Heart right ventricle (tissue), 16 donors: Measurements from ENCODE around the gene IFIT2. TPM values are rescaled to one million over a fixed set of nuclear protein-coding genes. Genes with fewer than 3 reads are reported as not detected.

Experiments used
- ATAC-seq, 8 donors: fragments of 200-7000 bp; cut with Tn5 transposase; one replicate each; pipeline ENCODE4 v1.9.1; 2020; ENCODE audit warnings: mild to moderate bottlenecking in 8 of 8, moderate library complexity in 8 of 8, moderate number of reproducible peaks in 1 of 8
- DNase-seq, 2 donors: peaks; one replicate each; pipeline ENCODE4 v3.0.0-alpha.2; 2020
- H3K27ac ChIP-seq, 10 donors: fragments of 200-600 bp; sonication (generic) in 2 of 10; one replicate each; pipeline versions ENCODE4 v1.5.0 to v1.8.0; 2020 to 2022; ENCODE audit warnings: mild to moderate bottlenecking in 3 of 10
- H3K27me3 ChIP-seq, 7 donors: fragments of 200-600 bp; one replicate each; pipeline ENCODE4 v1.8.0; 2021 to 2022; ENCODE audit warnings: mild to moderate bottlenecking in 2 of 7
- H3K36me3 ChIP-seq, 9 donors: fragments of 200-600 bp; sonication (generic) in 1 of 9; one replicate each; pipeline versions ENCODE4 v1.5.0 to v1.8.0; 2020 to 2022; ENCODE audit warnings: mild to moderate bottlenecking in 2 of 9
- H3K4me1 ChIP-seq, 9 donors: fragments of 200-600 bp; sonication (generic) in 1 of 9; one replicate each; pipeline versions ENCODE4 v1.5.0 to v1.8.0; 2020 to 2022; ENCODE audit warnings: mild to moderate bottlenecking in 4 of 9
- H3K4me3 ChIP-seq, 10 donors: fragments of 200-600 bp; sonication (generic) in 2 of 10; one replicate each; pipeline versions ENCODE4 v1.5.0 to v1.8.0; 2020 to 2022; ENCODE audit warnings: mild to moderate bottlenecking in 7 of 10, moderate library complexity in 2 of 10
- H3K9me3 ChIP-seq, 11 donors: fragments of 200-600 bp in 10 of 11; sonication (generic) in 2 of 11; one replicate each; pipeline versions ENCODE4 v1.5.0 to v1.8.0; 2013 to 2022; ENCODE audit warnings: mild to moderate bottlenecking in 2 of 11, control low read depth in 1 of 11, moderate library complexity in 1 of 11
- CTCF ChIP-seq, 9 donors: fragments of 200-600 bp; sonication (generic) in 2 of 9; IDR thresholded peaks; one replicate each; pipeline versions ENCODE4 v1.5.0 to v1.8.0; 2021 to 2022; ENCODE audit warnings: antibody characterized with exemption in 9 of 9, mild to moderate bottlenecking in 5 of 9, moderate library complexity in 1 of 9
- WGBS, 2 donors: extraction: QIAGEN DNeasy Blood & Tissue Kit; methylation state at CpG; one replicate each; pipeline ENCODE4 v1.1.7; 2013; ENCODE audit warnings: inconsistent platforms in 1 of 2; 5-methylcytosine and 5-hydroxymethylcytosine counted together
- intact Hi-C, 10 donors: fragments of 100-400 bp; cut with DNase I; formaldehyde crosslinking; loops; one replicate each; pipeline versions ENCODE4 v1.11.1 to v1.14.2; 2022
- polyA plus RNA-seq, 2 donors: library from polyadenylated mRNA; stranded (reverse); fragments of 200-250 nt; gene quantifications; one replicate each; pipeline ENCODE4 v1.2.3, GENCODE V29; 2013
- total RNA-seq, 10 donors: library from RNA; stranded (reverse); fragmentation: NEBNext Ultra II Directional in 3 of 10; extraction: Animal tissue kit (Norgen Biotek cat#: 25700) in 3 of 10; gene quantifications; one replicate each; pipeline versions ENCODE4 v1.2.1 to v1.2.4, GENCODE V29; 2021 to 2023
- donor health status: Arrhythmogenic right ventricular cardiomyopathy.
- donor health status: ischemic (EF 13 %, LVEDD 7.1; RV severe dilation, severe dysfunction).
- donor health status: healthy with polysubstance abuse.
- donor health status: DM: no; HTN: yes; CAD: no.
- donor health status: DM: no; HTN: no; CAD: no.
- donor health status: ischemic (EF 25% LVEDD 6.9; RV normal size, moderate dysfunction).
- donor health status: ischemic (EF 25% LVEDD 5.7; RV mildly dilated, moderate dysfunction).
- donor health status: healthy.
- donor health status: DM: yes; HTN: yes; CAD: no.
- donor health status: Ischemic cardiomyopathy.
- donor health status: ischemic (EF 35%, LVEDD 5.7; RV mildly dilated, moderate dysfunction).
- donor health status: nonischemic (EF 11% LVEDD 7.7; RV severe dilation, severe dysfunction).
- donor health status: DM: yes; HTN: yes; CAD: no.
- donor health status: PGD.
- donor health status: ischemic (EF 29% LVEDD 5.4; RV normal size, mild dysfunction).
- donor health status: nonischemic (EF 23%, LVEDD 6.1; RV moderate dilation, normal function).

IFIT2 gene
- total and polyA plus RNA-seq, 12 donors = 1.8 to 24.4 (median 6.1) TPM

GRCh38 chr10:89296220-89296648 lies 5.6 kb upstream of the IFIT2 start:
- no peak for TF ChIP-seq CTCF (IDR thresholded peaks at IDR 0.05)

GRCh38 chr10:89297356-89297755 lies 4.5 kb upstream of the IFIT2 start:
- TF ChIP-seq CTCF (IDR thresholded peaks at IDR 0.05) = no peak

More at GRCh38 chr10:89296220-89296648, 5.6 kb upstream of the IFIT2 start:
- no peaks in the 10 kb centered on the region for H3K27me3 ChIP-seq
- H3K4me1 ChIP-seq = peaks cover 0 to 42% (median 12%) of the 10 kb centered on the region in 9 donors
- H3K9me3 ChIP-seq = peaks cover 0 to 12% (median 0%) of the 10 kb centered on the region in 11 donors
- DNase-seq (no peak), ATAC-seq (peak; percentile 43 to 77 (median 65))
- no peaks in the 10 kb centered on the region for H3K36me3 ChIP-seq
- H3K27ac ChIP-seq = peak overlapping the region in 7 of 10 donors; percentile 21 to 76 (median 40)
- WGBS, 2 donors = 64 to 74% methylated on average over 5 of the region's 5 CpGs
- intact Hi-C loops = no loop called here
- H3K4me3 ChIP-seq = peak overlapping the region in 1 of 10 donors; percentile 9

DNA sequence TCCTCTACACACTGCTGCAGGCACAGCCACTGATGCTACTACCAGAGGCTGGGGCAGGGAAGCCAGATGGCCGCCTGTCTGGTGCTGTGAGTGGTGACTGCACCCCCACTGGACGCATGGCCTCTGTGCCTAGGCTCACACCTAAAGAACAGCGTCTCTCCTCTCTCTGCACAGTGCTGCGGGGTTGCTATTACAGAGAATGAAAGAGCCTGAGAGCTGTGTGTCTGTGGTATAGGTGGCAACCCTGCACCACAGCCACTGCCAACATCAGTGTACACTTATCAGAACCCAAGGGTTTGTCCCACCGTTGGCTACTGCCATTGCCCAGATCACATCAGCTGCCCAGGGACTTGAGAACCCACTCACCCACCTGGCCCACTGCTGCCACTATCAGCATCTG lies 4.1 kb upstream of the IFIT2 start:
- no peak overlapping the region for H3K4me3 ChIP-seq
- H3K27ac ChIP-seq = no peak overlapping the region
- DNase-seq = no peak
- no peaks in the 10 kb centered on the region for H3K36me3 ChIP-seq
- no peak for ATAC-seq
- no peak for TF ChIP-seq CTCF (IDR thresholded peaks at IDR 0.05)
- intact Hi-C loops = no loop called here
- H3K27me3 ChIP-seq = no peaks in the 10 kb centered on the region
- peaks cover 0 to 12% (median 0%) of the 10 kb centered on the region in 11 donors for H3K9me3 ChIP-seq
- 96% methylated on average over 5 of the region's 5 CpGs for WGBS, 2 donors
- H3K4me1 ChIP-seq = peaks cover 0 to 50% (median 13%) of the 10 kb centered on the region in 9 donors

More at GRCh38 chr10:89297356-89297755, 4.5 kb upstream of the IFIT2 start:
- intact Hi-C loops = no loop called here
- Histone ChIP-seq H3K27ac (peak overlapping the region in 2 of 10 donors; percentile 71 to 76), H3K9me3 (peaks cover 0 to 12% (median 0%) of the 10 kb centered on the region in 11 donors), H3K4me1 (peaks cover 0 to 46% (median 13%) of the 10 kb centered on the region in 9 donors), H3K4me3 (no peak overlapping the region), H3K36me3 (no peaks in the 10 kb centered on the region), H3K27me3 (no peaks in the 10 kb centered on the region)
- ATAC-seq = no peak
- no peak for DNase-seq
- 97 to 98% methylated on average over 4 of the region's 4 CpGs for WGBS, 2 donors

DNA sequence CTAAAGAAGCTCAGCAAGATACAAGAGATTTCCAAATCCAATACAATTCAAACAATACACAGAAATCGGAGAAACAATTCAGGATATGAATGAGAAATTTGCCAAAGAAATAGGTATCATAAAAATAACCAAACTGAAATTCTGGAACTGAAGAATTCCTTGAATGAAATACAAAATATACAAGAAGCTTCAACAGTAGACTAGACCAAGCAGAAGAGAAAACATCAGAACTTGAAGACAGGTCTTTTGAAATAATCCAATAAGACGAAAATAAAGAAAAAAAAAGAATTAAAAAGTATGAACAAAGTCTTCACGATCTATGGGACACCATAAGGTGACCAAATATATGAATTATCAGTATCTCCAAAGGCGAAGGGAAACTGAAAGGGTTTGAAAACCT lies 2.8 kb upstream of the IFIT2 start:
- H3K27me3 ChIP-seq = no peaks in the 10 kb centered on the region
- ATAC-seq (no peak), DNase-seq (no peak)
- H3K27ac ChIP-seq = no peak overlapping the region
- H3K36me3 ChIP-seq = no peaks in the 10 kb centered on the region
- intact Hi-C loops = no loop called here
- H3K4me1 ChIP-seq = peaks cover 0 to 63% (median 25%) of the 10 kb centered on the region in 9 donors
- H3K4me3 ChIP-seq = no peak overlapping the region
- peaks cover 0 to 12% (median 0%) of the 10 kb centered on the region in 11 donors for H3K9me3 ChIP-seq
- no peak for TF ChIP-seq CTCF (IDR thresholded peaks at IDR 0.05)
- 73 to 84% methylated on average over 4 of the region's 4 CpGs for WGBS, 2 donors
